AG09319 (cell line): ENCODE measurements around the gene GHRL.
"Not testable (repeated sequence)": the region's sequence is repeated elsewhere in the genome, so short reads cannot be mapped to it uniquely, and the experiment has no call there.

Experiments used
- DNase-seq: peaks from one replicate; pipeline ENCODE4 v3.0.0-alpha.2; 2010; ENCODE audit warnings: low read depth; ENCODE audit errors: extremely low read depth
- TF ChIP-seq, protein P1 (sequence below): IDR thresholded peaks from 2 replicates; pipeline ENCODE4 v1.5.1; 2011; ENCODE audit warnings: low read depth, mild to moderate bottlenecking, inconsistent platforms, low read length, moderate library complexity

The GHRL gene

GRCh38 chr3:10269443-10269842, 23.3 kb downstream of the GHRL start:
- no peak for DNase-seq
- TF ChIP-seq, protein P1, sequence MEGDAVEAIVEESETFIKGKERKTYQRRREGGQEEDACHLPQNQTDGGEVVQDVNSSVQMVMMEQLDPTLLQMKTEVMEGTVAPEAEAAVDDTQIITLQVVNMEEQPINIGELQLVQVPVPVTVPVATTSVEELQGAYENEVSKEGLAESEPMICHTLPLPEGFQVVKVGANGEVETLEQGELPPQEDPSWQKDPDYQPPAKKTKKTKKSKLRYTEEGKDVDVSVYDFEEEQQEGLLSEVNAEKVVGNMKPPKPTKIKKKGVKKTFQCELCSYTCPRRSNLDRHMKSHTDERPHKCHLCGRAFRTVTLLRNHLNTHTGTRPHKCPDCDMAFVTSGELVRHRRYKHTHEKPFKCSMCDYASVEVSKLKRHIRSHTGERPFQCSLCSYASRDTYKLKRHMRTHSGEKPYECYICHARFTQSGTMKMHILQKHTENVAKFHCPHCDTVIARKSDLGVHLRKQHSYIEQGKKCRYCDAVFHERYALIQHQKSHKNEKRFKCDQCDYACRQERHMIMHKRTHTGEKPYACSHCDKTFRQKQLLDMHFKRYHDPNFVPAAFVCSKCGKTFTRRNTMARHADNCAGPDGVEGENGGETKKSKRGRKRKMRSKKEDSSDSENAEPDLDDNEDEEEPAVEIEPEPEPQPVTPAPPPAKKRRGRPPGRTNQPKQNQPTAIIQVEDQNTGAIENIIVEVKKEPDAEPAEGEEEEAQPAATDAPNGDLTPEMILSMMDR, result no peak

- TF ChIP-seq, protein P1, result no peak
- no peak for DNase-seq
These were observed 23.8 kb downstream of the GHRL start for GRCh38 chr3:10268930-10269329.

GRCh38 chr3:10268116-10268515, 24.6 kb downstream of the GHRL start:
- no peak for DNase-seq
- TF ChIP-seq, protein P1, result no peak

DNA sequence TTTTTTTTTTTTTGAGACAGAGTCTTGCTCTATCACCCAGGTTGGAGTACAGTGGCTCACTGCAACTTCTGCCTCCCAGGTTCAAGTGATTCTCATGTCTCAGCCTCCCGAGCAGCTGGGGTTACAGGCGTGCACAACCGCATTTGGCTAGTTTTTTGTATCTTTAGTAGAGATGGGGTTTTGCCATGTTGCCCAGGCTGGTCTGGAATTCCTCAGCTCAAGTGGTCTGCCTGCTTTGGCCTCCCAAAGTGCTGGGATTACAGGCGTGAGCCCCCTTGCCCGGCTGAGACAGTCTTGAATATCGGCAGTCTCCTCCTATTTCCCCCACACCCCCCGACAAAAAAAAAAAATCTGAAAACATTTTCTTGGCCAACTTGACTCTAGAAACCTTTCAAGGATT, 25.8 kb downstream of the GHRL start:
- DNase-seq, result not testable (repeated sequence)

DNA sequence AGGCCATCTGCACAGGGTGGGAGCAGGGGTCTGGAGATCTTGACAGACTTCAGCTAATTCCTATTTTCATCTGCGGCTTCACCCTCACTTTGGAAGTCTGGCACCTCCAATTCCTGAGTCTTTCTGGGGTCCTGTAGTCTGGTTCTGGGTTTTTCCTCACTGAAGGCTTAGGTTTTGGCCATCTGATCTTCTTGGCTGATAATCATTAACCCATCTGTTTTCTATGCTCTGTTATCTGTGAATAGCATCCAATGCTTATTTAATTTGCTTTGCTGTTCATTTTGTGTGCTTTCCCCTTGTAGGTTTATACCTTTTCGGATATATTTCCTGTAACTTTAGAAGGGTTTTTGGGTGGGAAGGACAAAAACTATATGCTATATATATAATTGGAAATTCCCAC, 26.9 kb downstream of the GHRL start:
- DNase-seq, result no peak
- TF ChIP-seq, protein P1, result no peak

- TF ChIP-seq, protein P1, result peak; percentile 36
- DNase-seq, result no peak
These were observed 28.9 kb downstream of the GHRL start for GRCh38 chr3:10263646-10264363.

GRCh38 chr3:10262027-10262426, 30.7 kb downstream of the GHRL start:
- TF ChIP-seq, protein P1, result no peak
- no peak for DNase-seq

DNA sequence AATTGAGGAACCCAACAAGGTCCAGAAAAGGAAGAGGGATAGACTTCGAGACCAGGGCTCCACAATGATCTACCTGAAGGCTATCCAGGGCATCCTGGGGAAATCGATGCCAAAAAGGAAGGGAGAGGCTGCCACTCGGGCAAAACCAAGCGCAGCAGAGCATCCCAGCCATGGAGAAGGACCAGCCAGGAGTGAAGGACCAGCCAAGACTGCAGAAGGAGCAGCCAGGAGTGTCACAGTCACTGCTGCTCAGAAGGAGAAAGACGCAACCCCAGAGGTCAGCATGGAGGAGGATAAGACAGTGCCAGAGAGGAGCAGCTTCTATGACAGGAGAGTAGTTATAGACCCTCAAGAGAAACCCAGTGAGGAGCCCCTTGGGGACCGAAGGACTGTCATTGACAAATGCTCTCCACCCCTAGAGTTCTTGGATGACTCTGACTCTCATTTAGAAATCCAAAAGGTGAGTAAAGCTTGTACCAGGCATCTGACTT, 32.5 kb downstream of the GHRL start:
- TF ChIP-seq, protein P1, result no peak
- no peak for DNase-seq
